ENCODE measurements around the gene CCL7. TPM values are rescaled to one million over a fixed set of nuclear protein-coding genes. Genes with fewer than 3 reads are reported as not detected.

The CCL7 gene
- total RNA-seq, 1 donor from 2014 or later: not detected

DNA sequence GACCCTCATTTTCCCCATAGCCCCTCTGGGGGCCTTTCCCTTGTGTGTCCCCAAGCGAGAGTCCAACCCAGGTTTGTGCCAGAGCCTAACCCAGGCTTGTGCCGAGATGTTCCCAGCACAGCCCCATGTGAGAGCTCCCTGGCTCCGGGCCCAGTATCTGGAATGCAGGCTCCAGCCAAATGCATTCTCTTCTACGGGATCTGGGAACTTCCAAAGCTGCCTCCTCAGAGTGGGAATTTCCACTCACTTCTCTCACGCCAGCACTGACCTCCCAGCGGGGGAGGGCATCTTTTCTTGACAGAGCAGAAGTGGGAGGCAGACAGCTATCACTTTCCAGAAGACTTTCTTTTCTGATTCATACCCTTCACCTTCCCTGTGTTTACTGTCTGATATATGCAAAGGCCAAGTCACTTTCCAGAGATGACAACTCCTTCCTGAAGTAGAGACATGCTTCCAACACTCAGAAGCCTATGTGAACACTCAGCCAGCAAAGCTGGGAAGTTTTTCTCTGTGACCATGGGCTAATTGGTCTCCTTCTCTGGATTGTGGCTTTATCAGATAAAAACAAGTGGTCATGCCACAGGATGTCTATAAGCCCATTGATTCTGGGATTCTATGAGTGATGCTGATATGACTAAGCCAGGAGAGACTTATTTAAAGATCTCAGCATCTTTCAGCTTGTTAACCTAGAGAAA lies 17.4 kb upstream of the CCL7 start:
- TF ChIP-seq, protein P1, sequence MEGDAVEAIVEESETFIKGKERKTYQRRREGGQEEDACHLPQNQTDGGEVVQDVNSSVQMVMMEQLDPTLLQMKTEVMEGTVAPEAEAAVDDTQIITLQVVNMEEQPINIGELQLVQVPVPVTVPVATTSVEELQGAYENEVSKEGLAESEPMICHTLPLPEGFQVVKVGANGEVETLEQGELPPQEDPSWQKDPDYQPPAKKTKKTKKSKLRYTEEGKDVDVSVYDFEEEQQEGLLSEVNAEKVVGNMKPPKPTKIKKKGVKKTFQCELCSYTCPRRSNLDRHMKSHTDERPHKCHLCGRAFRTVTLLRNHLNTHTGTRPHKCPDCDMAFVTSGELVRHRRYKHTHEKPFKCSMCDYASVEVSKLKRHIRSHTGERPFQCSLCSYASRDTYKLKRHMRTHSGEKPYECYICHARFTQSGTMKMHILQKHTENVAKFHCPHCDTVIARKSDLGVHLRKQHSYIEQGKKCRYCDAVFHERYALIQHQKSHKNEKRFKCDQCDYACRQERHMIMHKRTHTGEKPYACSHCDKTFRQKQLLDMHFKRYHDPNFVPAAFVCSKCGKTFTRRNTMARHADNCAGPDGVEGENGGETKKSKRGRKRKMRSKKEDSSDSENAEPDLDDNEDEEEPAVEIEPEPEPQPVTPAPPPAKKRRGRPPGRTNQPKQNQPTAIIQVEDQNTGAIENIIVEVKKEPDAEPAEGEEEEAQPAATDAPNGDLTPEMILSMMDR (conservative IDR thresholded peaks at IDR 0.05): no peak
- no peaks in the 10 kb centered on the region for H3K36me3 Mint-ChIP-seq (ENCODE audit: low read depth)
- peaks cover 10% of the 10 kb centered on the region for H3K27me3 Mint-ChIP-seq (ENCODE audit: low read depth)
- DNase-seq (ENCODE audit: low read depth, low spot score): no peak
- no peak overlapping the region for H3K27ac Mint-ChIP-seq (ENCODE audit: unreplicated experiment)
- H3K9me3 Mint-ChIP-seq: no peaks in the 10 kb centered on the region
- H3K4me3 Mint-ChIP-seq: no peak overlapping the region
- peaks cover 8% of the 10 kb centered on the region for H3K4me1 Mint-ChIP-seq

DNA sequence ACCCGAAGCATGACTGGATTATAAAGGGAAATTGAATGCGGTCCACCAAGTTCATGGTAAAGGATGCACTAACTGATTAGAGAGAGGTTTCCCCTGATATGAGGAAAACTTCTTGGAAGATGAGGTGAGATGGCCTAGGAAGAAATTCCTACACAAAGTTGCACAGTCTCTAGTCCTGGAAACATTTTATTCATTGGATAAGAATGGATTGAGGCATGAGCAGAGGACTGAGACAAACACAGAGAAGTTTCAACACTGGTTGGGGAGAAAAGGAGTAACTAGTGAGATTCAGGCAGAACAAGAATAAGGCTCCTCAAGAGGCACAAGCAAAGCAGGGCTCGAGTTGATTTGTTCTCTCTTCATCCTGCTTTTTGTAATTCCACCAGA lies 16.9 kb upstream of the CCL7 start:
- H3K27ac Mint-ChIP-seq (ENCODE audit: unreplicated experiment): no peak overlapping the region
- peaks cover 8% of the 10 kb centered on the region for H3K4me1 Mint-ChIP-seq
- DNase-seq (ENCODE audit: low read depth, low spot score): no peak
- TF ChIP-seq, protein P1 (conservative IDR thresholded peaks at IDR 0.05): no peak
- no peaks in the 10 kb centered on the region for H3K36me3 Mint-ChIP-seq (ENCODE audit: low read depth)
- no peaks in the 10 kb centered on the region for H3K9me3 Mint-ChIP-seq
- H3K27me3 Mint-ChIP-seq (ENCODE audit: low read depth): peaks cover 5% of the 10 kb centered on the region
- H3K4me3 Mint-ChIP-seq: no peak overlapping the region

DNA sequence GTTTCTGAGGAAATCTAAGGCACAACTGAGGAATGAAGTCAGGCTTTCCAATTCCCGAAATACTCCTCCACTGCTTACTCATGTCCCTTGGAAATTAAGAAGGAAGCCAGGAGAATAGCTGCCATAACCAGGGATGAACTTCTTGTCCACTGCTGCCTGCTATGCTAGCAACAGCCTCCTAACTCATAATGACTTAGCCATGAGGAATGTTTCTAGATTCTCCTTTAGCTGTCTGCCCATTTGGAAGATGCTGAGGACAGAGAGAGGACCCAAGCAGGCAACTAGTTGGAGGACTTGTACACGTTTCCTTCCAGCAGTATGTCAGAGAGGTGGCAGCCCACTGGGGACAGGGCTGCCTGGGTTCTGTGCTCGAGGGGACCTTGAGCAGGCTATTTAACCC lies 15.9 kb upstream of the CCL7 start:
- peaks cover 16% of the 10 kb centered on the region for H3K4me1 Mint-ChIP-seq
- DNase-seq (ENCODE audit: low read depth, low spot score): no peak
- H3K36me3 Mint-ChIP-seq (ENCODE audit: low read depth): no peaks in the 10 kb centered on the region
- H3K27me3 Mint-ChIP-seq (ENCODE audit: low read depth): peaks cover 11% of the 10 kb centered on the region
- TF ChIP-seq, protein P1 (conservative IDR thresholded peaks at IDR 0.05): no peak
- H3K4me3 Mint-ChIP-seq: no peak overlapping the region
- no peaks in the 10 kb centered on the region for H3K9me3 Mint-ChIP-seq
- no peak overlapping the region for H3K27ac Mint-ChIP-seq (ENCODE audit: unreplicated experiment)

GRCh38 chr17:34254651-34255380 lies 15.2 kb upstream of the CCL7 start, which contains the start of gene CCL2:
Gene CCL2, plus strand, starts transcription at chr17:34255285. Its CDS starts 65 bp downstream, at chr17:34255350.
- Mint-ChIP-seq H3K4me1 (peaks cover 16% of the 10 kb centered on the region), H3K36me3 (ENCODE audit: low read depth) (no peaks in the 10 kb centered on the region), H3K9me3 (no peaks in the 10 kb centered on the region), H3K27me3 (ENCODE audit: low read depth) (peaks cover 14% of the 10 kb centered on the region), H3K27ac (ENCODE audit: unreplicated experiment) (peak within 1 kb of the TSS; percentile 85), H3K4me3 (peak within 1 kb of the TSS; percentile 83)
- peak; percentile 28 for DNase-seq (ENCODE audit: low read depth, low spot score)
- TF ChIP-seq, protein P1 (conservative IDR thresholded peaks at IDR 0.05): no peak

GRCh38 chr17:34255381-34255732 lies 14.7 kb upstream of the CCL7 start:
- Mint-ChIP-seq H3K36me3 (ENCODE audit: low read depth) (no peaks in the 10 kb centered on the region), H3K27me3 (ENCODE audit: low read depth) (peaks cover 14% of the 10 kb centered on the region), H3K4me1 (peaks cover 16% of the 10 kb centered on the region), H3K9me3 (no peaks in the 10 kb centered on the region), H3K4me3 (peak overlapping the region; percentile 83), H3K27ac (ENCODE audit: unreplicated experiment) (peak overlapping the region; percentile 85)
- DNase-seq (ENCODE audit: low read depth, low spot score): no peak
- TF ChIP-seq, protein P1 (conservative IDR thresholded peaks at IDR 0.05): no peak

Data from neural crest cell (in vitro differentiated cells).